GOT3 (cell line): ENCODE data around the gene MEIS2.

Experiments used
- DNase-seq: peaks from one replicate; lab custom pipeline; 2025; ENCODE audit warnings: mixed read lengths; lab: John Stamatoyannopoulos, UW

Gene MEIS2

DNA sequence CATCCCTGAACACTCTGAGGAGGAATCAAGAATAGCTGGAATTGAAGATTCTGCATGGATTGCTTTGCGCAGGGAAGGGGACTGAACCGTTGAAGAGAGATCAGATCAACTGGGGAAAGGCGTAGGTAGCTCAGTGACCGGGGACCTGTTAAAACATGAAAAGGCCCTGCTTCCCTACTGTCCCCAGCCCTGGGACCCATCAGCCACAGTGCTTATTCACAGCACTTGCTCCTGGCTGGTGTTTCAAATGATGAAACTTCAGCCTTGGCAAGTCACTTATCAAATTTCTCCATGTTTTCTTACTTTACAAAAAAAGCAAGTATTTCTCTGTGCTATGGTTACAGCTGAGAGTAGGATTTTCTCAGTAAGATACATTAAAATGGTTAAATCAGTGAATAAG, 199.3 kb downstream of the MEIS2 start:
- no peak for DNase-seq

DNA sequence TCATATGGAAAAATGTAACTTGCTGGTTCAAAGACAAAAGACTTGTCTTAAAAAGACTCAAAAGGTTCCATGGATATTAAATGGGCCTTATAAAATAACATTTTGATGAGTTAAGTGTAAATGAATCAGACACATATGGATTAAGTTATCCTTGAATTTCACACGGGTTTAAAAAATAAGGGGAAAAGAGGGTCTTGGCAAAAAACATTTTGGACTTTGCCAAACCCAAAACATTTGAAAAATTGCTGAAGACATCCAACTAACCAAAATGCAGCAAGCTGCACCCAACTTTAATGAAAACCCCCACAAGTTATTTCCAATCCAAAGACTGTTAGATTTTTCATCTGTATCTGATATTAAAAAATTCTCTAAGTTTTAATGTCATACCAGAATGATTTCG, 200.7 kb downstream of the MEIS2 start:
- DNase-seq: no peak

DNA sequence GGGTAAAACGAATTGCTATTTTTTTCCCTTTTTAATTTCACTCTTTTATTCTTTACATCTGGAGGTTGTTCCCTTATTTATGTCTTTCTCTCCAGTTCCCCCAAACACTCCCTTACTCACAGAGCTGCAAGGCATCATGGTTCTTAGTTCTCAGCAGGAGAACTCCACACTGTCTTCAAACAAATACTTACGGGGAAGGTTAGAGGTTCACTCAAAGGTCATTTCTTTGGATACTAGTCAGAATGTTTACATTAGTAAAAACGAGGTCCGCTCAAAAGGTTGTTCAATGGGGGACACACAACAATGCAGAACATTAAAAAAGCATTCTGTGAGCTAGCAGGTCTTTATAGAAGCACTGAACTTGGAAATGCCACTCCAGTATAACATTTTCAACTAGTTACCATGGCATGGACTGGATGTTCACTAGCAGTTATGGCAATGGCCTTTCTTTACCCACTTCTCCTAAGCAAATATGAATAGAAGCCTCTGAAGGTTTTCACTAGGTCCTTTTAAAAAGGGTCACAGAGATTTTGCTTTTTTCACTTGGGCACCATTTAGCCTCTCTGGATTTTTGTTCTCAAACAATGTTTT, 201.7 kb downstream of the MEIS2 start:
- no peak for DNase-seq

DNA sequence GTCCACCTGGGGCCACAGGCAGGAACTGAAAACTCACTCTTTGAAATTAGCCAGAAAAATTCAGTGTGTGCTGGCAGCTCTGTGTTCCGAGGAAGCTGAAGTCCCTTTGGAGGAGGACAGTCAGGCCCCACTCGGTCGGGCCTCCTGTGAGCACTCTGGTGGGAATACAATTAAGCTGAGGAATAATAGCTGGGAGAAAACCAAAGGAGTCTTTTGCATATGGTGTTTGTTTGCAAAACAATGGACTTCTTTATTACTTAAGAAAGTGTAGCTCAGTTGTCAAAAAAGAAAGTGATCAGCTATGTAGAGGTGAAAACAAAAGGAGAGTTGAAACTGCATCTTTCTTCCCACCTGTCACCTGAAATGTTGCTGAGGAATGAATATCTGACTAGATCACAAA, 202.5 kb downstream of the MEIS2 start:
- DNase-seq: no peak

DNA sequence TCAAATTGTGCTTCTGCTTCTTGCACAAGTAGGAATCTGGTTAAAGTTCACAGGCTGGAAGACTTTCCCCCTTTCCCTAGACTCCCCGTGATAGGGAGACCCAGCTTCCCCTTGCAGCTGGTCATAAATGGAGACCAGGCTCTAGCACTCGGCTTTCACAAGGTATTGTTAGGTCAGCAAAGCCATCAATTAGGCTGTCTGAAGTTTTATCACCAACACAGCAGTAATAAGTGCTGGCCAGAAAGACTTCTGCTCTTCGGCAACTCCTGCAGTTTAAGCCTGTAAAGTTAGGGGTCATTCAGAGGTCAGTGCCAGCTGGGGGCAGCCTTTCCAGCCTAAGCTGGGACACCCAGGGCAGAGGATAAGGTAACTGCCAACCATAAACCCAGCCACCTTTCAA, 203.4 kb downstream of the MEIS2 start:
- DNase-seq: no peak

DNA sequence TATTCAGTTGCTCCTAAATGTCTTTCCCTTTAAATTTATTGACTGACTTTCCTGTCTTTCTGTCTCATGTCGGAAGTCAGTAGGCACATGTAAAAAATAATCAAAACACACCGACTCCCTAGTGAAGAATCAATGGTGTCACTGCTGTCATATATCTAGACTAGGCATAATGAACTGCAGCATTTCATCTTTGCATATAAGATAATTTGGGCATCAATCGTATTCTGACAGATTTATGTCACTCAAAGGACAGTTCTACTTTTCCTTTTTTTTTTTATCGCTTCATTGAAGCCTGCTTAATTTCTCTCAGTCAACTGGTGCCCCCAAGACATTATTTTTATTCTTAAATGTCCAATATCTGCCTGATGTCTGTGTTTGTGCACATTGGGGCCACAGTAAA, 206.3 kb downstream of the MEIS2 start:
- no peak for DNase-seq

DNA sequence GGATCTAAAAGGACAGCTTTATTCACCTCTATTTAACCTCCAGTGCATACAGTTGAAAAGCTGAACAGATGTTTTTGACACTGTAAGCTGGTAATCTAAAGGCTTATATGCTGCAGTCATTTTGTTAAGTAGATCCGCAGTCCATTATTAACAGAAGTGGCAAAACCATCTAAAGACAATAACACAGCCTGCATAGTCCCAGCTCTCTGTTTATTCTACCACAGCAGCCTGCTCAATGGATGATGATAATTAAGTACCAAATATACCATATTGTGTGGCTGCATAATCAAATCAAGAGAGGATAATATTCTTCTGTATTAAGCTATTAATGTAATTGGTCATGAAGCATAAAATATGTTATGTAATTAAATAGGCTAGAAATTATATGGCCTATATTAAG, 207.1 kb downstream of the MEIS2 start:
- DNase-seq: no peak

DNA sequence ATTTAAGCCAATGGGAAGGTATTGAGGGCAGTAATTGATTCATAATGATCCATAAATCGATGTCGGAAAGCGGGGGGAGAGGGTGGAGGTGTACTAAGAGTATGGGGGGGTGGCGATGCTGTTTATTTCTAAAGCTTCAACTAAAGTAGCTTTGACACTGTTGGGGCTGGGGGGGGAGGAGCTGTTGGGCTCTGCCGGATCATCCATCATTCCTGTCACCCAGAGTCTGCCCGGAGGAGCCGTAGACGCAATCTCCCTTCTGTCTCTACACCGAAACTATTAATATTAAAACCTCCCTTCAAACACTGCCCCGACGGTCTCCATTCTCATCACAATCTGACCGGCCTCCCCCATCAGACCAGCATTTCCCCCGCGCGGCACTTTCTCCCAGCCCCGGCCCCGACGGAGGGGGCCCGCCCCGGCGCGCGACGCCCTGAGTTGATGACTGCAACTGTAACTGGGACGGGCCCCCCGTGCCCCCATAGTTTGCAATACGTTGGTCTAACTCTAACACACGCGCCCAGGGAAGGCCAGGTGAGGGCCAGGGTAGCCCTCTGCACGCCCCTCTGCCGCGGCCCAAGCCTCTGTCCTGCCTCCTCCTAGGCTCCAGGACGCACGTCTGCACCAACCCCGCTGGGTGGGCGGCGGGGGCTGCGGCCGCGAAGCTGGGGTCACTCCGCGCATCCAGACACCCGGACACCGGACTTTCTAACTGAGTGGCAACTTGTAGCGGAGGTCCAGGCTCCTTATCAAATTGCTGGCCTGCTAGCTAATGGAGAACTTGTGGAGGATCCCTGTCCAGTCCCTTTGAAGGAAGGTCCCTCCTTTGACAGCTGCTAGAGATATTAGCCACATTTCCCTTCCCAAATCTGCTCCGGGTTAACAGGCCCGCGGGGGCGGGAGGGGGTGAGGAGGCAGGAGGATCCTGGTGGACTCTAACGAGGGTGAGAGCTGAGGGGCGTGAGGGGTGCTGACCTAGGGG, 212.0 kb downstream of the MEIS2 start:
- DNase-seq: no peak

DNA sequence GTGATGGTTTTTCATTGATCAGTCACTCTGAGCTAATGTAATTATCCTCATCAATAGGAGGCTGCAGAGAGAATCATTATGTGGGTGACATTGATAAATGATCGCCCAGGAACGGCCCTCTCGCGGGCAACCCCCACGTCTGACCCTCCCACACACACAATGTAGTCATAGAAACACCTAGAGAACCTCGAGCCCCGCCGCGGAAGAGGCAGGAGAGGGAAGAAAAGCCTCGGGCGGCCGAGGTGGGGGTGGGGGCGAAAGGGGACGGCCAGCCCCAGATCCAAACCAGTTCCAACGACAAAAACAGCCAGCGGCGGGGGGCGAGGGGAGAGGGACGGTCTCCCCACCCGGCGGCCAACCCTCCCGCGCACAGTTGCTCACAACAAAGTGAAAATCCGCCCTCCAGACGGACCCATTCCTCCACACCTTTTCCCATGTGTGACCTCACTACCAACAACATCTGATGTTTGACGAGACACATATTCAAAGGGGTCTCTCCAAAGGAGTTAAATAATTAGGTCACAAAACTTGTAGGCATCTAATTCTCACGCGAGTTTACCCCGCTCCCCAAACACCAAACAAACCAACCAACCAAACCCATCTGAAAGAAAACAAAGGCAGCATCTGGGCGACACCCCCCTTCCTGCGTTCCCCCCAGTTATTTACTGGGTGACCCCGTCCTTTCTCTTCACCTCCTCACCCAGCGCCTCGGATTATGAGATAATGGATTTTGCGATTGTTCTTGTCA, 213.0 kb downstream of the MEIS2 start:
- DNase-seq: no peak

DNA sequence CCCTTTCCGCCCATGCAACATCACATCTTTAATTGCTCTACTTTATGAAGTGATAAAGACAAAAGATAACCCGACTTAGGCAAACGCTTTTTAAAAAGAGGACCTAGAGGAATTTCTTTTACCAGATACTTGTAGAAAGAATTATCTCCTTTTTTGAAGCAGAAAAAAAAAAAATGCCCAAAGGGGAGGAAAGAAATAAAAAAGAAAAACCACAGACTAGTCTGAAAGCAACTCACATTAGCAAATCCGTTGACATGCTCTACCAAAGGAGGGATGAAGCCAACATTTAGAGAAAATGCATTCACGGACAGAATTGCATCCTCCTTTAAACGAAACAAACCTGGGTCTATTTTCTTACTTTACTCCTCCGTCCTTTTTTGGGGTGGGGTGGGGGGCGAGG, 213.6 kb downstream of the MEIS2 start:
- DNase-seq: no peak

DNA sequence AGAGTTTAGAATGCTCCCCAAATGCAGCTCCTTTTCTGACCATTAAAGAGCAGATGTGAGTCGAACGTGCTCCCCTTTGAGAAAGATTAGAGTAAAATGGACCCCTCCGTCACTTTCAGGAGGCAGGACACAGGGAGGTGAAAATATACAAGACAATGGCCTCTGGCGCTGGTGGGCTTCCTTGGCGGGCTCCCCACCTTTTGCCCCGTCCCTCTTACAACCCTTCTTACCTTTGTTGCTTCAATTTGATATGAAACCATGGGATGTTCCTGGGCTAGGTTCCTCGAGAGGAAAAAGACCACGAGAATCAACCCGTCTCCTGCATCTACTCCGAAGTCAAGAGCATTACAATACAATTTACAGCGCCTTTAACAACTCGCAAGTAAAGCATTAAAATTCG, 214.2 kb downstream of the MEIS2 start:
- no peak for DNase-seq

DNA sequence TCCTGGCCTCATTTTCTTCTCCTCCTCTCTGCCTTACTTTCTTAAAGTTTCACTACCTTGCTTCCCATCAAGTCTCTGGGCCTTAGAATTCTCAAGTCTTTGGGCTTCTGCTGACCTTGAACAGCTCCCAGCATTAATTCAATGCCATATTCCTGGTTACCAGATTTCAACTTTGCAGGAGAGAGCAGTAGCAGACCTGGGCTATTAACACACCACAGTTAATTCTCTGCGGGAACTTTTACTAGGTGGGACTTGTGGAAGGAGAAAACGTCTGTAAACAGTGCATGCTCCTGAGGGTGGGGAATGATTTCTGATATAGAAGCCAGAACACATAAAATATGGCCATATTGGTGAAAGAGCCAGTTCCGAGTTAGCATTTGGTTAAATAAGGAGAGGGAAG, 214.6 kb downstream of the MEIS2 start:
- no peak for DNase-seq

DNA sequence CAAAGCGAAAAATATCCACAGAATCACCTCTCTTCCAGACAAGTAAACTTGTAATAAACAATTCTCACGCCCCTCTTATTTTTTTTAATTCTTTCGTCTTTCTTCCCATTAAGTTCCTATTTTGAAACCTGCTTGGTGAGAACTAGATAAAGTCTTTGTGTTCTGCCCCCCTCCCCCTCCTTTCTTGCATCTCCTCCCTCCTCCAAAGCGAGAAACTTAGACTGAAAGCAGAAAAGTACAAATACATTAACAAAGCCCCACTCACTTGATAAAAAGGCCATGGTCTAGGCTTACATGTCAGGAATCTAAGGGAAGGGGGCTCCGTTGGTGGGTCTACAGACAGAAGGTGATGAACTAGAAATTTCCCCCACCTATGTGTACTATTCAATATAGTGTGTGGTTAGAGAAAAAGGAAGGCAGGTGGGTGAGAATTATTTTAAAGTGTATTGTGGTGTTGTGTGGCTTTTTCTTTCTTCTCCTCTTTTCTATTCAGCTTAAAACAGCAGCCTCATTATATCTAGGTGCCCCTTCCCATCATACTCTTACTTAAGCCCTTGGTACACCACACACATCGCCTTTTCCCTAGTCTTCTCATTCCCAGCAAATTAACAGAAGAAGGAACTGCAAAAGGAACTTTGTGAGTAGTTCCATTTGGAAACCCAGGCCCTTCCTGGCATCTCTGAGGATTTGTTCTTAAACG, 215.3 kb downstream of the MEIS2 start:
- no peak for DNase-seq

DNA sequence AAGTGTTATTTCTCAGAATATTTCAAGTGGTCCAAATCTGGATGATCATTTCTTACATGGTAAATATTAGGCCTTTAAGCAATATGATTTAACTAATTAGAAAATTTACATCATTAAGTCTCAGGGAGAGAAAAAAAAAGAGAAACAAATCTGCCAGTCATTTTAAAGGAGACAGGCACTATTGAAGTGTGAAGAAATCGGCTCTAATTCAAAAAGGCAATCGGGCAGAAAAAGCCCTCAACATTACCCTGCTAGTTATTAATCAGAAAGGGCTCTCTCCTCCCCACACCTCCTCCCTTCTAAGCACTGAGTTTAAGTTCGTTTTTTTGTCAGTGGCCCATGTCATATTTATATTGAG, 215.9 kb downstream of the MEIS2 start:
- DNase-seq: no peak

DNA sequence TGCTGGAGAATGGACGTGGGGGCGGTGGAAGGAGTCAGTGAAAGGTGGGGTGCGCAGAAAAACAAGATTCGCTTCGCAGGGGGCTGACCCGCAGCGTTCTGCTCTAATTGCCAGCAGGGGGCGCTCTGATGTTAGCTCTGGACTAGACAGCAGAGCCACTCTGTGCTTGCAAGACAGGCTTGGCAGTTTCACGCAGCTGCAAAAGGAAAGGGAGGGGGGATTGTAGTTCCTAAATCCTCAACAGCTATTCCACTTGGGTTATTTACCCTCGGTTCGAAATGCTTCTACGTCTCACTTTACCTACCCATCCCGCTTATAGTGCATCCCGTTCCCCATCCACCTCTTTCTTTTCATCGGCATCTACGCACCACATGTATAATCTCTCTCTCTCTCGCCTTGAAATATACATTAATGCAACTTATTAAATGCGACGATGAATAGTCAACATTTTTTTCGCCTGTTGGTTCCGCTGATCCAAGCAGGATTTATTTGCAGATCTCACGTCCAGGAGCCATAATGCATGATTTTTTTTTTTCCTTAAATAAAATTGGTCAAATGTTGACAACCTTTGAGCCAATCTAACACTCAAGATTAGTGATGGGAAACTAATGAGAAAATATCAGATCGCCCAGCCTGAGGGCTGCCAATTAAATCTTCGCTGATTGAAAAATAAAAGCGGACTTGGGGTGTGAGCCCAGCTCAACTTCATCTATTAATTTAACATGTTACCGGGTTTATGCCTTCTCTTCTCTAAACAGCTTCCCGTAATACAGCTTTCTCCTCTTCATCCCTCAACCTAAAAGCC, 216.4 kb downstream of the MEIS2 start:
- DNase-seq: peak; percentile 59

DNA sequence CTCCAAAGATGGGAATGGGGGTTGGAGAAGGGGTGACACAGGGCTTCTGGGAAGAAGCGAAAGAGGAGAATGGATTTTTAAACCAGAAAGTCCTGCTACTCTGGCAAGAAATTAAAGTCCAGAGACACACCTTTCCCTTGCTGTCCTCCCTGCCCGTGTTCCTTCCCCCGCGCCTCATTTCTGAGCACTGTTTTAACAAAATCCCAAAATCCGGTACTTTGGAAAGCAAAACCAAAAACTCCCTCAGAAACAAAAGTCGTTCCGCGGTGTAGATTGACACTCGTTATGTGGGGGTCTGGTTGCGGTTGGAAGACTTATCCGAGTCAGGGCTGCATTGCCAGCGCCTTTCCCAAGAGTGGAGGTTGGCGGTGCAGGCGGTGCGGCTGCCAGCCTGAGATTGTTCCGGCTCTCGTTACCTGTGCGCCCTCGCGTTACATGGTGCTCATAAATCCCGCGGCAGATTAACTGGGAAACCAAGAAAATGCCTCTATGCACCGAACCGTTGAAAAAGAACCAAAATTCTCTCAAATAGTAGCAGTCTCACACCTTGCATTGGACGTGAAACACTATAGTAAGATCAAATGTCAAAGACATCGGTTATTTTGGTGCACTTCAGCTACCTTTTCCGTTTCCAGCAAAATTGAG, 217.7 kb downstream of the MEIS2 start:
- no peak for DNase-seq

DNA sequence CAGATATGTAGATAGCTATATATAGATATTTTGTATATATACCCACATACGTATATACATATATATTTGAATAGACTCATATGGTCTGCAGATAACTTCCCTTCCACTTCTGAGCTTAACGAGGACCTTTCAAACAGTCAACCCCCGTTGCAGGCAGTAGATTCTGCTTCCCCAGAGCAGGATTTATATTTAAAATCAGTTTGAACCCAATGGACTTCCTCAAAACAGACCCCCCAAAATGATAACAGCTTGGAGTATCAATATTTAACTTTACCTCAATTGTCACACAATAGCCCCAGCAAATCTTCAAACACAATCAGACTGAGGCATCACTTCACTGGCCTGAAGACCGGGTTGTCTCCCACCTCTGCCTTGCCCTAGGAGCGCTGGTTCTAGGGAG, 218.3 kb downstream of the MEIS2 start:
- no peak for DNase-seq

DNA sequence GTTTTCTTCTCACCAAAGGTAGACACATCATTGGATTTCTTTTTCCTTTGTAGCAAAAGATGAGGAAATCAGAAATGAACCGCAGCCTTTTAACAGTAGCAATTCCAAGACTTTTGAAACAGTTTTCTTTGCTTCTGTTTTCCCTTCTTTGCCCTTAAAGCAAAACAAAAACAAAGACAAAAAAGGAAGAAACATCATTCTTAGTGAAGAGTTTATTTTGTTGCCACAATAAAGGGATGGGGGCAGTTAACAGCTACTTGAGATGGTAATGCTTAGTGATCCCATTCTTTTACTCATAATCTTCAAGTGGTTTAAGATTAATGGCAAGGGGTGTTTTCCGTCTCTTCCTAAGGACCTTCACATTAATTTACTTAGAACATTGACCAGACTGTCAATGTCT, 218.8 kb downstream of the MEIS2 start:
- no peak for DNase-seq

DNA sequence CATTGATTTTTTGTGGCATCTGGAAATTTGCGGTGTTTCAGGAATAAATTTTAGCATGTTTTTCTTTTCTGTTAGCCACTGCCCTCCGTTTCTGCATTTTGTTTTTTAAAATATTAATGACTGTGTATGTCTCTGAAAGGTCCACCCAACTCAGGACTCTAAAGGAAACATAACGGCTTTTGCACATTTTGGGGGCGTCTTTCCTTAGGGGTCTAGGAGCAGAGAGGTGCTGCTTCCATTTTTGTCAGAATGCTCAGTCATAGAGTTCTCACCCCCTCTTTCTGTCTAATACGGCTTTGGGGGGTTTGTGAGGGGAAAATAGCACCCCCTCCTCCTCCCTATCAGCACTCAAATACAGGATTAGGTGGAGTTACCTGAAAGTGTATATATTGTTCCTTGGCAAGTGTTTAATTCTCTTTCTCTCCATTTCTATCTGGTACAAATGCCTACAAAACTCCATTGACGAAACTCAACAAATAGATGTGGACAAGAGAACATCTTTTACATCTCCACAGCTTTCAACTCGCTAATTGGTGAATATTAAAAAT, 219.4 kb downstream of the MEIS2 start:
- DNase-seq: no peak

DNA sequence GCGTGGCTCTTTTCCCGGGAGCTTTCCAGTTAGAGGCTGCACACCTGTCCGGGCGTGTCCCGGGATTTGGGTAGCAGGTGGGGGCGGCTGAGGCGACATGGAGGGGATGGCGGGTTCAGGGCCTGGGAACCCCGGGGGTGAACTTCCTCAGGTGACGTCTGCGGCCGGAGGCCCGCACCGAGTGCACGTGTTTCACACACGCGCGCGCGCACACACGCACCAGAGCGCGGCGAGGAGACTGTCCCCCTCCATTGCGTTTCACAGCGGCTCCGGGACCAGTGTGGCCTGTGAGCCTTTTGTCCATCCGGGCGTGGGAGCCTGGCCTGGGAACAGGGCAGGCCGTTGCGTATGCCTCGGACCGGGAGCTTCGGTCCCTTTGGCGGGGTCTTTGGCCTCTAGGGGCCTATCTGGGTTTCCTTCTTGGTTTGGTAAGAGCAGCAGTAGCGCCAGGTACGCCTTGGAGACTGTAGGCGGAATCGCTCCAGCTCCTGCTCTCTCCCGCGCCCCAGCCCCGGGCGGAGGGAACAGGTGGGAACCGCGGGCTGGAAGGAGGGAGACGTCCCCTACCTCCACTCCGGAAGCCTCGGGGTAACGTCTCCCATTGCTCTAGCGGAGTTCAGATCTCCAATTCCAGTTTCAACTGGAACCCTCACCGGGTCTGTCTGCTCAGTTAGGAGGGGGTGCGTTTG, 220.0 kb downstream of the MEIS2 start:
- no peak for DNase-seq
